HK-2 (cell line): Measurements from ENCODE around the gene PARVA.

Source experiments
- DNase-seq: peaks from one replicate; pipeline ENCODE4 v3.0.0-alpha.2; 2018; ENCODE audit not compliant: unreplicated experiment

The PARVA gene

GRCh38 chr11:12556155-12556554, 178.8 kb downstream of the PARVA start:
- DNase-seq, result no peak

- peak; percentile 33 for DNase-seq
Observed at GRCh38 chr11:12556788-12557384, 179.5 kb downstream of the PARVA start.

- DNase-seq, result no peak
Observed at GRCh38 chr11:12559011-12559410, 181.6 kb downstream of the PARVA start.

GRCh38 chr11:12560362-12560761, 183.0 kb downstream of the PARVA start:
- DNase-seq, result no peak

- DNase-seq, result no peak
Observed at GRCh38 chr11:12560861-12561260, 183.5 kb downstream of the PARVA start.

GRCh38 chr11:12564012-12564411, 186.6 kb downstream of the PARVA start:
- DNase-seq, result no peak

GRCh38 chr11:12565406-12565805, 188.0 kb downstream of the PARVA start:
- DNase-seq, result no peak

GRCh38 chr11:12567746-12568460, 190.5 kb downstream of the PARVA start:
- no peak for DNase-seq

- DNase-seq, result no peak
Observed at GRCh38 chr11:12569499-12570425, 192.4 kb downstream of the PARVA start.

GRCh38 chr11:12573707-12574485, 196.5 kb downstream of the PARVA start:
- no peak for DNase-seq

GRCh38 chr11:12577725-12578644, 200.6 kb downstream of the PARVA start:
- DNase-seq, result no peak

- no peak for DNase-seq
Observed at GRCh38 chr11:12581416-12581815, 204.0 kb downstream of the PARVA start.

- DNase-seq, result peak; percentile 63
Observed at GRCh38 chr11:12581923-12582322, 204.6 kb downstream of the PARVA start.
